LNCaP clone FGC (cell line): ENCODE data around the gene DCLK2.
A peak's percentile ranks its signal among the peaks of the same experiment; 100 is the strongest.

Experiments
- DNase-seq: peaks from one replicate; pipeline ENCODE4 v3.0.0-alpha.2; 2011; ENCODE audit warnings: low read depth
- H3K4me3 ChIP-seq: 2 replicates; pipeline ENCODE4 v1.5.1; 2011; ENCODE audit warnings: mild to moderate bottlenecking, low read depth, low read length, control low read depth
- TF ChIP-seq, protein P1 (sequence below): IDR thresholded peaks from 2 replicates; pipeline ENCODE4 v1.5.1; 2012; ENCODE audit warnings: mild to moderate bottlenecking; ENCODE audit not compliant: control insufficient read depth, insufficient read depth; ENCODE audit errors: extremely low read depth

Gene DCLK2

DNA sequence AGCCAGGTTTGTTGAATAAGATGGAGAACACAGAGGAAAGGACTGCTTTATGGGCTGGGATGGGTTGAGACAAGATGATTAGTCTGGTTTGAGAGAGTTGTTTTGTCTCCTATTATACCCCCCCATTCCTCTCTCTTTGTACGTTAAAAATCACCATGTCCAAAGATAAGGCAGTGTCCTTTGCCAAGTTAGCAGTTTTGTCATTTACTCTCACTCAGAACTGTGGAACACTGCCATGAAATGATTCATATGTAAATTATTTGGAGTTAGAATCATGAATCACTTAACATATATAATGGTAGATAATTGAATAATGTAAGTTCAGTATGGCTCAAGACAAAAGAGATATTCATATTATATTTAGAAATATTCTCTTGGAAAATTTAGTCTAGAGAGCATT, 151.3 kb downstream of the DCLK2 start:
- no peak for DNase-seq
- TF ChIP-seq, protein P1, sequence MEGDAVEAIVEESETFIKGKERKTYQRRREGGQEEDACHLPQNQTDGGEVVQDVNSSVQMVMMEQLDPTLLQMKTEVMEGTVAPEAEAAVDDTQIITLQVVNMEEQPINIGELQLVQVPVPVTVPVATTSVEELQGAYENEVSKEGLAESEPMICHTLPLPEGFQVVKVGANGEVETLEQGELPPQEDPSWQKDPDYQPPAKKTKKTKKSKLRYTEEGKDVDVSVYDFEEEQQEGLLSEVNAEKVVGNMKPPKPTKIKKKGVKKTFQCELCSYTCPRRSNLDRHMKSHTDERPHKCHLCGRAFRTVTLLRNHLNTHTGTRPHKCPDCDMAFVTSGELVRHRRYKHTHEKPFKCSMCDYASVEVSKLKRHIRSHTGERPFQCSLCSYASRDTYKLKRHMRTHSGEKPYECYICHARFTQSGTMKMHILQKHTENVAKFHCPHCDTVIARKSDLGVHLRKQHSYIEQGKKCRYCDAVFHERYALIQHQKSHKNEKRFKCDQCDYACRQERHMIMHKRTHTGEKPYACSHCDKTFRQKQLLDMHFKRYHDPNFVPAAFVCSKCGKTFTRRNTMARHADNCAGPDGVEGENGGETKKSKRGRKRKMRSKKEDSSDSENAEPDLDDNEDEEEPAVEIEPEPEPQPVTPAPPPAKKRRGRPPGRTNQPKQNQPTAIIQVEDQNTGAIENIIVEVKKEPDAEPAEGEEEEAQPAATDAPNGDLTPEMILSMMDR, result no peak
- H3K4me3 ChIP-seq, result no peak overlapping the region

DNA sequence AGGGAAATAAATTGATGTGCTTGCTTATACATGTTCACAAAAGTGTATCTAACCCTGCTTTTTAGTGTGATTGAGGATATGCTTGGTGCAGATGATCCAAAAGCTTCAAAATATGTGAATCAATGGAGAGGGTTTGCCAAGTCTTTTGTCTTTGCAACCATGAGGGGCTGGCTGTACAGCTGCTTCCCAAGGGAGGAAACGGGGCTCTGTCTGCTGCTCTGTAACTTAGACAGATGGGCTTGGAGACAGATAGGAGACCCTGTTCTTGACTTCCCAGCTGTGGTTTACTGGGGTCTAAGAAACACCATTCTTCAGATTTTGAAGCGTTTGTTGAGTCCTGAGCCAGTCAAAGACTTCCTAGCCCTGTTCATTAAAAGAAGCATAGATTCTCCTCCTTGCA, 152.3 kb downstream of the DCLK2 start:
- TF ChIP-seq, protein P1, result no peak
- no peak for DNase-seq
- H3K4me3 ChIP-seq, result no peak overlapping the region

DNA sequence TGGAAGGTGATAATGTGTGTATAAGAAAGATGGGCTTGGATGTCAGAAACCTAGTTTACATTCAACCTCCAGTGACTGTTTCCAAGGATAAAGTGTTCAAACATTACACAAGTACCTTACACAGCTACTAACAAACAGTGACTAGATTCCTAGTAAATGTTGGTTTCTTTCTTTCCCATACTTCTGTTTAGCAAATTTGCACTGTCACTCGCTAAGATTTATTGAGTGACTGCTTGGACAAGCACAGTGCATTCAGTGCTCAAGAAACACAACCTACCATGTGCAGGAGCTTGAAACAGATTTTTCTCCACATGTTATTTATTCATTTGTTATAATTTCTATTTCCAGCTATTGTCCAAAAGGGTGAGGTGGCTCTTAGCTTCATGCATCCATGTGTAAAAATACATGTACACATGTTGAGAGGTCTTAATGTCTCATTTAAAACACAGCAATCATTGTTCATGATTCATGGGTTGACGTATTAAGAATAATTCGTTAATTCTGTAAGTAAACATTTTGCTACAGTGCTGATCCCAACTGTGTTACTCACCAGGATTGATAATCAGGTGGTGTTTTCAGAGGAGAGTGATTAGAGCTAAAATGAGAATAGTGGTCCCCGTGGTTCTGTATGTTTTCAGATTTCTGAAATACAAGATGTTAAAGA, 153.0 kb downstream of the DCLK2 start:
- no peak overlapping the region for H3K4me3 ChIP-seq
- TF ChIP-seq, protein P1, result no peak
- DNase-seq, result no peak

DNA sequence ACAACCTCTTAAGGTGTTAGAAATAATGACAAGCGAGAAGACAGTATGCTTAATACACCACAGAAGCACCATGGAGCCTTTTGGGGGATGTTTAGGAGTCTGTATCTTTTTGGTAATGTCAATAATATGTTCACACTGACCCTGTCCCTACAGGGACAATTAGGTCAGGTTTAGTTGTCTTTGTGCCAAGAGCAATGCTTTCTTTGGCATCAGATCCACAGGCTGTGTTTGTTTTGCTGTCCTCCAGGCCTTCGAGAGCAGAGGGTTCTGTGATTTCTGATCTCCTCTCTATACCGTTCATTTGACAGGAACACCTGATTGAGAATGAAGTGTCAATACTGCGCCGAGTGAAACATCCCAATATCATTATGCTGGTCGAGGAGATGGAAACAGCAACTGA, 153.8 kb downstream of the DCLK2 start:
- DNase-seq, result peak; percentile 75
- TF ChIP-seq, protein P1, result no peak

DNA sequence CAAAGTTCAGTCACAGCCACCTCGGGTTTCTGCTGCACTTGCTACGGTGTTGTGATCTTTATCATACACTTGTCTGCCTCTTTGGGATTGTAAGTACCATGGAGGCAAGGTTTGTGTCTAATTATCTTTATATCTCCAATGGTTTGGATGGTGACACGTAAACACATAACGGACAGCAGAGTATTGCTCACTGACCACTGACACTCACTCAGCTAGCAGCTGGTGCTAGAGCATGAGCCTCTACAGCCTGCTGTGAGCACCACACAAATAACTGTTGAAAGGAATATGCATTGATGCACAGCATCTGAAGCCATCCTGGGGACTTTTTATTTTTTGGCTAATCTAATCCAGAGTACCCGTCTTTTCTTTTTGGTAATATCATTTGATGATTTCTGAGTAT, 156.0 kb downstream of the DCLK2 start:
- H3K4me3 ChIP-seq, result no peak overlapping the region
- TF ChIP-seq, protein P1, result no peak
- no peak for DNase-seq

More for the DNA sequence above, 153.8 kb downstream of the DCLK2 start:
- no peak overlapping the region for H3K4me3 ChIP-seq

DNA sequence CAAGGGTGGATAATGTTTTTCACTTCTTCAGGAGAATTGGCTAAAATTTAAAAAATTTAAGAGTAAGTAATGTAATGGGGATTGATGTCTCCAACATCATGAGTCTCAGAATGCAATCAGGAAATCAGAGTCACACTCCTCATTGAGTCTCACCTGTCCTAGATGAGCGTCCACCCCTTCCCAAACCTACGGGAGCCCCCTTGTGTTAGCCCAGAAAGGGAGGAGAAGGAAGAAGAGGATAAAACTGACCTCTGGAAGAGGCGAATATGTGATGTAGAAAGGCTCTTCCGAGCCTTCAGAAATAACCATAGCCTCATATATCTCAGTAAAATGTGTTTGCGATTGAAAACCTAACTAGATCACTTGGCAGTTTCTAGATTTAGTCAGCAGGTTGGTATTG, 157.1 kb downstream of the DCLK2 start:
- TF ChIP-seq, protein P1, result no peak
- DNase-seq, result no peak
- no peak overlapping the region for H3K4me3 ChIP-seq

DNA sequence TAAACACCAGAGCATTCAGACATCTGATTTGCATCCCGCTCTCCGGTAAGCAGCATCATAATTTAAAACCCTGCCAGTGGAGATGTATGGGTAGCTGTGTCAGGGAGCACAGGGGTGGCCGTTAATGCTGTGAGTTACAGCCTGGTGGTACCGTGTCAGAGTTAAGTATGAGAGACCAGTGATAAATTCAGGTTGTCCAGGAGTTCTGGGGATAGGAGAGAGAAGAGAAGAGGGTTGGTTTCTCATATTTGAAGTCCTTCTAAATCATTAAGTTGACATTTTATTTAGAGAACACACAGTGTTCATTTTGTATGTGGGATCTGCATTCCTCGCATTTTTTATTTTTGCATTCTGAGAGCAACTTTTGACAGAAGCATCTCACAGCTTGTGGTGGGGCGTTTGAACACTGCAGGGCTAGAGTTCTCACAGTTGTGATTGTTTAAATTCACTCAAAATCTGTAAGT, 157.6 kb downstream of the DCLK2 start:
- no peak overlapping the region for H3K4me3 ChIP-seq
- DNase-seq, result no peak
- TF ChIP-seq, protein P1, result no peak
